Smooth muscle cell (in vitro differentiated cells): Measurements from ENCODE around the gene CNTNAP2. TPM values are rescaled to one million over a fixed set of nuclear protein-coding genes. Genes with fewer than 3 reads are reported as not detected.

Experiments
- DNase-seq: peaks from one replicate; lab custom pipeline; 2025; ENCODE audit not compliant: unreplicated experiment; lab: John Stamatoyannopoulos, UW
- H2AFZ ChIP-seq: fragments of 200-600 bp; sonication (generic); 2 replicates; pipeline ENCODE4 v1.6.0; 2016; ENCODE audit warnings: antibody characterized with exemption, low read depth, mild to moderate bottlenecking
- H3F3A ChIP-seq: fragments of 200-600 bp; sonication (generic); 2 replicates; pipeline ENCODE4 v1.6.0; 2017; ENCODE audit warnings: antibody characterized with exemption, low read depth
- H3K27ac ChIP-seq: fragments of 200-600 bp; sonication (generic); 2 replicates; pipeline ENCODE4 v1.5.1; 2016; ENCODE audit warnings: low read depth, mild to moderate bottlenecking
- H3K27me3 ChIP-seq: fragments of 200-600 bp; sonication (generic); 2 replicates; pipeline ENCODE4 v1.6.1; 2016; ENCODE audit warnings: low read depth, mild to moderate bottlenecking
- H3K36me3 ChIP-seq: fragments of 200-600 bp; sonication (generic); 2 replicates; pipeline ENCODE4 v1.5.1; 2016; ENCODE audit warnings: low read depth
- H3K4me1 ChIP-seq: fragments of 200-600 bp; sonication (generic); 2 replicates; pipeline ENCODE4 v1.5.1; 2016; ENCODE audit warnings: low read depth
- H3K4me2 ChIP-seq: fragments of 200-600 bp; sonication (generic); 2 replicates; pipeline ENCODE4 v1.6.0; 2016; ENCODE audit warnings: mild to moderate bottlenecking
- H3K4me3 ChIP-seq: fragments of 200-600 bp; sonication (generic); 2 replicates; pipeline ENCODE4 v1.5.1; 2016; ENCODE audit warnings: mild to moderate bottlenecking
- H3K79me2 ChIP-seq: fragments of 200-600 bp; sonication (generic); 2 replicates; pipeline ENCODE4 v1.6.0; 2016; ENCODE audit warnings: low read depth, mild to moderate bottlenecking
- H3K9ac ChIP-seq: fragments of 200-600 bp; sonication (generic); 2 replicates; pipeline ENCODE4 v1.6.0; 2016; ENCODE audit warnings: low read depth
- H3K9me3 ChIP-seq: fragments of 200-600 bp; sonication (generic); replicated peaks from 2 replicates; pipeline ENCODE4 v1.5.1; 2016; ENCODE audit warnings: low read depth
- H4K20me1 ChIP-seq: fragments of 200-600 bp; sonication (generic); 2 replicates; pipeline ENCODE4 v1.6.0; 2016; ENCODE audit warnings: low read depth
- WGBS: methylation state at CpG from one replicate; pipeline ENCODE4 v1.1.7; 2016; ENCODE audit warnings: low lambda C conversion rate; 5-methylcytosine and 5-hydroxymethylcytosine counted together
- polyA plus RNA-seq: library from polyadenylated mRNA; unstranded; fragments of >200 nt; fragmentation: Nextera tagmentation; extraction: Ambion mirVana; gene quantifications from 2 replicates; pipeline ENCODE4 v1.2.1, GENCODE V29; 2016
- total RNA-seq: library from RNA; depleted of rRNA; stranded (reverse); fragments of >200 nt; gene quantifications from 2 replicates; pipeline ENCODE4 v1.2.3, GENCODE V29; 2014
- TF ChIP-seq, protein P1 (sequence below): fragments of 200-600 bp; sonication (generic); IDR thresholded peaks from 2 replicates; pipeline ENCODE4 v1.5.1; 2017; ENCODE audit warnings: borderline replicate concordance, mild to moderate bottlenecking, antibody characterized with exemption; ENCODE audit not compliant: insufficient read depth, poor library complexity, severe bottlenecking

CNTNAP2 gene
- total and polyA plus RNA-seq, 2 experiments from 2014 or later = 1.7 to 9.0 TPM

DNA sequence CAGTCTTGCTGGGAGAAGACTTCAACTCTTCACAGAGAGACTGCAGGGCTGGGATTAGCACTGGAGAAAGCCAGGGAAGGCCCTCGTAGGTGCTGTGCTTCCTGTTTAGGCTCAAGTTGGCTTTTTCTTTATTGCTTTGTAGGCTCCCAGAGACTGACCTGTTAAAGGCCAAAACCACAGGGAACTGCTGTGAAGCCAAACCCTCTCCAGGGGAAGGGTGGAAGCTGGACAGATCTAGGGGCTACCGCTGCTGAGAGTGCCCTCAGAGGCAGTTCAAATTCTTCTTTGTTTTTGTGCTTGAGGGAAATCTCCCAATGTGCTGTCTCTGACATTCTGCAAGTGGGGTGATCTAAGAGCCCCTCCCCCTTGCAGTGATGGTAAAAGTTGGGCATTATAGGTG is 198.4 kb downstream of the CNTNAP2 start:
- TF ChIP-seq, protein P1, sequence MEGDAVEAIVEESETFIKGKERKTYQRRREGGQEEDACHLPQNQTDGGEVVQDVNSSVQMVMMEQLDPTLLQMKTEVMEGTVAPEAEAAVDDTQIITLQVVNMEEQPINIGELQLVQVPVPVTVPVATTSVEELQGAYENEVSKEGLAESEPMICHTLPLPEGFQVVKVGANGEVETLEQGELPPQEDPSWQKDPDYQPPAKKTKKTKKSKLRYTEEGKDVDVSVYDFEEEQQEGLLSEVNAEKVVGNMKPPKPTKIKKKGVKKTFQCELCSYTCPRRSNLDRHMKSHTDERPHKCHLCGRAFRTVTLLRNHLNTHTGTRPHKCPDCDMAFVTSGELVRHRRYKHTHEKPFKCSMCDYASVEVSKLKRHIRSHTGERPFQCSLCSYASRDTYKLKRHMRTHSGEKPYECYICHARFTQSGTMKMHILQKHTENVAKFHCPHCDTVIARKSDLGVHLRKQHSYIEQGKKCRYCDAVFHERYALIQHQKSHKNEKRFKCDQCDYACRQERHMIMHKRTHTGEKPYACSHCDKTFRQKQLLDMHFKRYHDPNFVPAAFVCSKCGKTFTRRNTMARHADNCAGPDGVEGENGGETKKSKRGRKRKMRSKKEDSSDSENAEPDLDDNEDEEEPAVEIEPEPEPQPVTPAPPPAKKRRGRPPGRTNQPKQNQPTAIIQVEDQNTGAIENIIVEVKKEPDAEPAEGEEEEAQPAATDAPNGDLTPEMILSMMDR = no peak
- no peaks in the 10 kb centered on the region for H3K9me3 ChIP-seq
- no peaks in the 10 kb centered on the region for H3F3A ChIP-seq
- H3K4me1 ChIP-seq = no peaks in the 10 kb centered on the region
- H3K4me3 ChIP-seq = no peak overlapping the region
- no peak overlapping the region for H3K27ac ChIP-seq
- H2AFZ ChIP-seq = no peak overlapping the region
- H3K79me2 ChIP-seq = no peaks in the 10 kb centered on the region
- H3K4me2 ChIP-seq = no peak overlapping the region
- H4K20me1 ChIP-seq = no peaks in the 10 kb centered on the region
- no peak overlapping the region for H3K9ac ChIP-seq
- 63% methylated on average over 2 of the region's 2 CpGs for WGBS
- no peak for DNase-seq
- H3K27me3 ChIP-seq = no peaks in the 10 kb centered on the region
- no peaks in the 10 kb centered on the region for H3K36me3 ChIP-seq

DNA sequence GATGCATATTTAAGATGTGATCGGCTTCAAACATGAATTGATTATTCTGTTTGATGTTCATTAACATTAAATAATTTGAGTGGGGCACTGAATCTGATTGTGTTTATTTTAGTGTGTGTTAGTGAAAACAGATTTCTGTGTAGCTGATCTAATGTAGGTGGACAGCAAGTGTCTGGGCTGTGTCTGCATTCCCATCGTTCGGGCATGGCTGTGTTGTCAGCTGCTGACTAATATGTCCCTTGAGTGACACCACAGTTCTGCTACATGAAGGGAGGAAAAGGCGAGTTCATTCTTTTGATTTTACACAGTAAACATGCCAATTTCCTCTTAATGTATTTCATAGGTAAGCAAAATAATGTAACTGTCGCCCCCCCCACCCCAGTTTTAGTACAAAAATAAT is 203.0 kb downstream of the CNTNAP2 start:
- 55% methylated on average over 5 of the region's 5 CpGs for whole genome bisulfite sequencing

DNA sequence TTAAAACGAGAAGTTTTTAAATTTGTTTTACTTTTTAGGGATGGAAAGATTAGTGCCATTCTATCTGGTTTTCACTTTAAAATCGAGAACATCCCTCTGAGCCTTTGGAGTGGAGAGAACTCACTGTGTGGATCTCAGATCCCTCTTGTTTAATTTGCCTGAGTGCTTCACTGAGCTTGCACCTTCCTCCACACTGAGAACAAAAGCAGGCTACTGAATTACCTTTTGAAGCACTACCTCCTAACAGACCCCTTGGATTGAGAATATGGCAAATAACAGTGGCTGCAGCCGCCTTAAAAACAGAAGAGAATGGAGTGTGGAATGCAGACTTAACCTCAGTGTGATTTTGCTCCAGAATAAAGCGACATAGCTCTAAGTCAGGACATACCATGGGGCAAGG is 204.7 kb downstream of the CNTNAP2 start:
- Histone ChIP-seq H3K4me3 (no peak overlapping the region), H3K27me3 (no peaks in the 10 kb centered on the region), H3K4me2 (no peak overlapping the region), H3K4me1 (no peaks in the 10 kb centered on the region), H3K9ac (no peak overlapping the region), H3K36me3 (no peaks in the 10 kb centered on the region), H4K20me1 (no peaks in the 10 kb centered on the region), H2AFZ (no peak overlapping the region), H3K9me3 (no peaks in the 10 kb centered on the region), H3K79me2 (no peaks in the 10 kb centered on the region), H3F3A (no peaks in the 10 kb centered on the region), H3K27ac (no peak overlapping the region)
- TF ChIP-seq, protein P1 = no peak
- DNase-seq = no peak
- 71% methylated on average over 4 of the region's 4 CpGs for WGBS

More for the DNA sequence above, 203.0 kb downstream of the CNTNAP2 start:
- Histone ChIP-seq H3K4me1 (no peaks in the 10 kb centered on the region), H3K27me3 (no peaks in the 10 kb centered on the region), H3K4me3 (no peak overlapping the region), H2AFZ (no peak overlapping the region), H3F3A (no peaks in the 10 kb centered on the region), H3K9me3 (no peaks in the 10 kb centered on the region), H4K20me1 (no peaks in the 10 kb centered on the region), H3K36me3 (no peaks in the 10 kb centered on the region), H3K27ac (no peak overlapping the region), H3K79me2 (no peaks in the 10 kb centered on the region), H3K9ac (no peak overlapping the region), H3K4me2 (no peak overlapping the region)
- TF ChIP-seq, protein P1 = no peak
- DNase-seq = no peak

DNA sequence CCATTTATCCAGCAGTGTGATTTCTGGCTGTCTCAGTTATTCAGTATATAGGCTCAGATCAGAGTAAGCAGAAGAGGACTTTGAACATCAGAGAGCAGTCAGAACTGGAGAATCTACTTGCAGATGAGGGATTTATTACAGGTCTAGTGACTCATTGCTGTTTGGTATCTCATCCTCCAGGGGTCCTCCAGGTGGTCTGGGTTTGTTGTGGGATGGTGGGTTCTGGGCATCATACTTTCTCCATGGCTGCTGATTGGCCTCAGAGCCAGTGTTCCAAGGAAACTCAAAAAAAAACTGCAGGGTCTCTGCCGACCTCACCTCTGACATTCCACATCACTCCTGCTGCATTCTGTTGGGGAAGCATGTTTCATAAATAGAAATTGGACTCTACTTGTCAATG is 214.8 kb downstream of the CNTNAP2 start:
- DNase-seq = no peak
- TF ChIP-seq, protein P1 = no peak
- Histone ChIP-seq H3K4me3 (no peak overlapping the region), H3K9me3 (no peaks in the 10 kb centered on the region), H2AFZ (no peak overlapping the region), H3K79me2 (no peaks in the 10 kb centered on the region), H3K9ac (no peak overlapping the region), H3K4me1 (no peaks in the 10 kb centered on the region), H4K20me1 (no peaks in the 10 kb centered on the region), H3K27ac (no peak overlapping the region), H3F3A (no peaks in the 10 kb centered on the region), H3K27me3 (no peaks in the 10 kb centered on the region), H3K36me3 (no peaks in the 10 kb centered on the region), H3K4me2 (no peak overlapping the region)
- WGBS = 72% methylated on average over 1 of the region's 1 CpG
